PC-9 (cell line): Measurements from ENCODE around the gene ARMCX1.

Source experiments
- CTCF ChIP-seq: fragments of 200-600 bp; sonication (generic); conservative IDR thresholded peaks from 2 replicates; pipeline ENCODE4 v1.6.1; 2017; ENCODE audit warnings: mixed run types, antibody characterized with exemption, mild to moderate bottlenecking, moderate library complexity
- EZH2 ChIP-seq: fragments of 200-600 bp; sonication (generic); IDR thresholded peaks from 2 replicates; pipeline ENCODE4 v1.8.0; 2017; ENCODE audit warnings: antibody characterized with exemption, low read depth

- TF ChIP-seq EZH2 (no peak), CTCF (no peak)
These were observed at the start of gene ARMCX1 for GRCh38 chrX:101550362-101550750.
